Measurements from ENCODE around the gene FADD.

Gene FADD

GRCh38 chr11:70159627-70160570 is 43.2 kb upstream of the FADD start:
- no peak for DNase-seq
- no peaks in the 10 kb centered on the region for H3K27me3 ChIP-seq (replicated peaks)
- no peak overlapping the region for H3K27ac ChIP-seq
- TF ChIP-seq, protein P1, sequence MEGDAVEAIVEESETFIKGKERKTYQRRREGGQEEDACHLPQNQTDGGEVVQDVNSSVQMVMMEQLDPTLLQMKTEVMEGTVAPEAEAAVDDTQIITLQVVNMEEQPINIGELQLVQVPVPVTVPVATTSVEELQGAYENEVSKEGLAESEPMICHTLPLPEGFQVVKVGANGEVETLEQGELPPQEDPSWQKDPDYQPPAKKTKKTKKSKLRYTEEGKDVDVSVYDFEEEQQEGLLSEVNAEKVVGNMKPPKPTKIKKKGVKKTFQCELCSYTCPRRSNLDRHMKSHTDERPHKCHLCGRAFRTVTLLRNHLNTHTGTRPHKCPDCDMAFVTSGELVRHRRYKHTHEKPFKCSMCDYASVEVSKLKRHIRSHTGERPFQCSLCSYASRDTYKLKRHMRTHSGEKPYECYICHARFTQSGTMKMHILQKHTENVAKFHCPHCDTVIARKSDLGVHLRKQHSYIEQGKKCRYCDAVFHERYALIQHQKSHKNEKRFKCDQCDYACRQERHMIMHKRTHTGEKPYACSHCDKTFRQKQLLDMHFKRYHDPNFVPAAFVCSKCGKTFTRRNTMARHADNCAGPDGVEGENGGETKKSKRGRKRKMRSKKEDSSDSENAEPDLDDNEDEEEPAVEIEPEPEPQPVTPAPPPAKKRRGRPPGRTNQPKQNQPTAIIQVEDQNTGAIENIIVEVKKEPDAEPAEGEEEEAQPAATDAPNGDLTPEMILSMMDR (IDR thresholded peaks at IDR 0.05; ENCODE audit: low read depth, low read length, missing control alignments): no peak
- in situ Hi-C loops (cut with HindIII; ENCODE audit: low pct_ligation_motif_present, low sequenced_read_pairs): no loop called here
- no peak overlapping the region for H3K4me3 ChIP-seq (ENCODE audit: low read depth, low read length)
- no peaks in the 10 kb centered on the region for H3K36me3 ChIP-seq (replicated peaks)

- in situ Hi-C loops (cut with HindIII; ENCODE audit: low pct_ligation_motif_present, low sequenced_read_pairs): no loop called here
These were observed 42.0 kb upstream of the FADD start for GRCh38 chr11:70161043-70161625.

DNA sequence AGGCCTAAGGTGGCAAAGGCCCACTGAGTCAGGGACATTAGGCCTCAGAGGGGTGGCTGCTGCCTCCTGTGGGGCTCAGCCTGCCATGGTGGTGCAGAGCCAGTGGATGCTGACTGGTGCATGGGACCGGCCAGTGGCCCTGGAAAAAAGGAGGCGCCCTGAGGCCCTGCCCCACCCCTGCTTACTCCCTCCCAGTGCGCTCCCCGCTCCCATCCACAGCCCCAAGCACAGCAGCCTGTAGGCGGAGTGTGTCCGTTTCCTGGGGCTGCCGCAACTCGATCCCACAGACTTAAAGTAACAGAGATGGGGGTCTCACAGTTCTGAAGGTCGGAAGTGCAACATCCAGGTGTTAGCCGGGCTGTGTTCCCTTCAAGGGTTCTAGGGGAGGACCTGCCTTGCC is 38.4 kb upstream of the FADD start:
- peaks cover 2% of the 10 kb centered on the region for H3K27me3 ChIP-seq (replicated peaks)
- no peaks in the 10 kb centered on the region for H3K36me3 ChIP-seq (replicated peaks)
- in situ Hi-C loops (cut with HindIII; ENCODE audit: low pct_ligation_motif_present, low sequenced_read_pairs): no loop called here
- H3K4me3 ChIP-seq (ENCODE audit: low read depth, low read length): no peak overlapping the region
- H3K27ac ChIP-seq: no peak overlapping the region
- TF ChIP-seq, protein P1 (IDR thresholded peaks at IDR 0.05; ENCODE audit: low read depth, low read length, missing control alignments): no peak
- no peak for DNase-seq

More at GRCh38 chr11:70161043-70161625, 42.0 kb upstream of the FADD start:
- DNase-seq: no peak
- TF ChIP-seq, protein P1 (IDR thresholded peaks at IDR 0.05; ENCODE audit: low read depth, low read length, missing control alignments): no peak
- Histone ChIP-seq H3K4me3 (ENCODE audit: low read depth, low read length) (no peak overlapping the region), H3K27ac (no peak overlapping the region), H3K36me3 (replicated peaks) (no peaks in the 10 kb centered on the region), H3K27me3 (replicated peaks) (no peaks in the 10 kb centered on the region)

GRCh38 chr11:70167120-70167519 is 36.0 kb upstream of the FADD start:
- DNase-seq: no peak
- TF ChIP-seq, protein P1 (IDR thresholded peaks at IDR 0.05; ENCODE audit: low read depth, low read length, missing control alignments): no peak
- in situ Hi-C loops (cut with HindIII; ENCODE audit: low pct_ligation_motif_present, low sequenced_read_pairs): no loop called here
- H3K4me3 ChIP-seq (ENCODE audit: low read depth, low read length): no peak overlapping the region
- H3K27ac ChIP-seq: no peak overlapping the region
- H3K27me3 ChIP-seq (replicated peaks): peaks cover 2% of the 10 kb centered on the region
- no peaks in the 10 kb centered on the region for H3K36me3 ChIP-seq (replicated peaks)

GRCh38 chr11:70167723-70168404 is 35.2 kb upstream of the FADD start:
- H3K36me3 ChIP-seq (replicated peaks): no peaks in the 10 kb centered on the region
- in situ Hi-C loops (cut with HindIII; ENCODE audit: low pct_ligation_motif_present, low sequenced_read_pairs): no loop called here
- no peak for DNase-seq
- peaks cover 2% of the 10 kb centered on the region for H3K27me3 ChIP-seq (replicated peaks)
- H3K4me3 ChIP-seq (ENCODE audit: low read depth, low read length): no peak overlapping the region
- H3K27ac ChIP-seq: no peak overlapping the region
- TF ChIP-seq, protein P1 (IDR thresholded peaks at IDR 0.05; ENCODE audit: low read depth, low read length, missing control alignments): peak; percentile 19

All from brain microvascular endothelial cell (primary cell).